ENCODE results near the gene RTL1. TPM values are rescaled to one million over a fixed set of nuclear protein-coding genes. Genes with fewer than 3 reads are reported as not detected.

RTL1 gene
- total RNA-seq, 2 donors from 2014 or later: not detected

DNA sequence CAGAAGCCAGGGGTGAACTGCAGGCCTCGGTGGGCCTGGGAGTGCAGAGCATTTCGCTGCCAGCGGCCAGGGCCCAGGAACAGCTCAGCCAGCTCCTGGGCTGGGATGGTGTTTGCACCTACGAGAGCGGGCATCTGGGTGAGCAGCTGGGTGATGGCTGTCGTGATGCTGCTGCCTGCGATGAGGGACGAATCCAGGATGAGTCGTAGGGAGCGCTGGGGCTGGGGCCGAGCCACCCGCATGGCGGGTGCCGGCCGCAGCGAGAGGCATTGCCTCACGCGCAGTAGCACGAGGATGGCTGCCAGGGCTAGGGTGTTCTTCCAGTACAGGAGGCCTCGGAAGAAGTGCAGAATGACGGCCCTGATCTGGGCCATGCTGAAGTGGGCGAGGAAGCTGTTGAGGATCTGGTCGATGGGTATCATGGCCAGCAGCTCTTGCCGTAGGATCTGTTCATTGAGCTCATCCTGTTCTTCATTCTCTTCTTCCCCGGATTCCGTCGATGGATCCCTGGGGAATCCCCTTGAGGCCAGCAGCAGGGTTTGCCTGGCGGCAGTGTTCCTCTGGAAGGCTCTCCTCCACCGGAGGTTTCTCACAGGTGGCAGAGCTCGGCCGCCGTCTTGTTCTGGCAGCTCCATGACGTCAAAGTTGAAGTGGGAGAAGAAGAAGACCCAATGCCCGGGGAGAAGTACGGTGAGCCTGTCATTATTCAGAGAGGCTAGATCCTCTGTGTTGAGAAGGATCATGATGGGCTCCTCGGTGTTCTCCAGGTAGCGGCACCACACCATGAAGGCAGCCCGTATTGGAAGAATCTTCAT lies 22.1 kb downstream of the RTL1 start:
- DNase-seq (ENCODE audit: low spot score) (no peak), ATAC-seq (ENCODE audit: insufficient number of reproducible peaks, low FRiP score, low read depth) (no peak)

DNA sequence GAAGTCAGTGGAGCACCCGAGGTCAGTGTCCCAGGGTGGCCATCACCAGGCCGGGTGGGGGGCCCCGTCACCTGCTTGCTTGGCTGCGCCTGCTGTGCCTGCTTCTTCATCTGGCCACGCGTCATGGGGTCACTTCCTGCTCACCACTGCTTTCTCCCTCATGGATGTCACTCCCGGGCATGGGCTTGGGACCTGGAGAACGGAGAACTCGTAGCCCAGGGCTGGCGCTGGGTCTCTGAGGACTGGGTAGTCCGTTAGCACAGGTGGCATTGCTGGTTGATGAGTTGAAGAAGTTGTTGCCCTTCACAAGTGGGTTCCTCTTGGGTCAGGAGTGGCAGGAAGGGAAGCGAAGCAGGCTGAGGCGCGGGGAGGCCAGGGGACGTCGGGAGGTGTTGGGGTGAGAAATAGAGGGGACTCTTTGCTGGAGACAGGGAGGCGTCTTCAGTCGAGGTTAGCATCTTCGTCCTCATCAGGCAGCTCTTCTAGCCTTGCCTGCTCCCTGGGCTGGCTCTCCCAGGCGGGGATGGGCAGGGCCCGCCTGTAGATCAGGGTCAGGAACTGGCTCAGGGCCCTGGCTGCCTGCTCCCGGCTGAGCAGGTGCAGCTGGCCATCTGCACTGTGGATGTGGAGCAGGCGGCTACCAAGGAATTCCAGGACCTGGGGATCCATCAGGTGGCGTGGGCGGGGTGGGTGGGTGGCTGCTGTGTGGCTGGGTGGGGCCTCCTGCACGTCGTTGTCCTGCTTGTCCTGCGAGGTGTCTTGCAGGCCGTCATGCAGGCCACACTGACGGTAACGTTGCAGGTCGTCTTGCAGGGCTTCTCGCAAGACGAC lies 23.0 kb downstream of the RTL1 start:
- no peak overlapping the region for H3K4me3 ChIP-seq
- ATAC-seq (ENCODE audit: insufficient number of reproducible peaks, low FRiP score, low read depth) (no peak), DNase-seq (ENCODE audit: low spot score) (no peak)
- H3K27ac ChIP-seq: no peak overlapping the region
- H3K9me3 ChIP-seq: no peaks in the 10 kb centered on the region
- H3K4me1 ChIP-seq (ENCODE audit: control insufficient read depth in 1 of 2, low read depth in 2 of 2): no peaks in the 10 kb centered on the region
- H3K27me3 ChIP-seq (replicated peaks; ENCODE audit: insufficient read depth): no peaks in the 10 kb centered on the region
- no peaks in the 10 kb centered on the region for H3K36me3 ChIP-seq
- TF ChIP-seq, protein P1, sequence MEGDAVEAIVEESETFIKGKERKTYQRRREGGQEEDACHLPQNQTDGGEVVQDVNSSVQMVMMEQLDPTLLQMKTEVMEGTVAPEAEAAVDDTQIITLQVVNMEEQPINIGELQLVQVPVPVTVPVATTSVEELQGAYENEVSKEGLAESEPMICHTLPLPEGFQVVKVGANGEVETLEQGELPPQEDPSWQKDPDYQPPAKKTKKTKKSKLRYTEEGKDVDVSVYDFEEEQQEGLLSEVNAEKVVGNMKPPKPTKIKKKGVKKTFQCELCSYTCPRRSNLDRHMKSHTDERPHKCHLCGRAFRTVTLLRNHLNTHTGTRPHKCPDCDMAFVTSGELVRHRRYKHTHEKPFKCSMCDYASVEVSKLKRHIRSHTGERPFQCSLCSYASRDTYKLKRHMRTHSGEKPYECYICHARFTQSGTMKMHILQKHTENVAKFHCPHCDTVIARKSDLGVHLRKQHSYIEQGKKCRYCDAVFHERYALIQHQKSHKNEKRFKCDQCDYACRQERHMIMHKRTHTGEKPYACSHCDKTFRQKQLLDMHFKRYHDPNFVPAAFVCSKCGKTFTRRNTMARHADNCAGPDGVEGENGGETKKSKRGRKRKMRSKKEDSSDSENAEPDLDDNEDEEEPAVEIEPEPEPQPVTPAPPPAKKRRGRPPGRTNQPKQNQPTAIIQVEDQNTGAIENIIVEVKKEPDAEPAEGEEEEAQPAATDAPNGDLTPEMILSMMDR (IDR thresholded peaks at IDR 0.05): no peak

More for the DNA sequence above, 22.1 kb downstream of the RTL1 start:
- Histone ChIP-seq H3K4me1 (ENCODE audit: control insufficient read depth in 1 of 2, low read depth in 2 of 2) (no peaks in the 10 kb centered on the region), H3K9me3 (no peaks in the 10 kb centered on the region), H3K27me3 (replicated peaks; ENCODE audit: insufficient read depth) (no peaks in the 10 kb centered on the region), H3K27ac (no peak overlapping the region), H3K4me3 (no peak overlapping the region), H3K36me3 (no peaks in the 10 kb centered on the region)
- TF ChIP-seq, protein P1 (IDR thresholded peaks at IDR 0.05): no peak

GRCh38 chr14:100879782-100880181 lies 23.7 kb downstream of the RTL1 start:
- Histone ChIP-seq H3K27ac (no peak overlapping the region), H3K27me3 (replicated peaks; ENCODE audit: insufficient read depth) (no peaks in the 10 kb centered on the region), H3K4me3 (no peak overlapping the region), H3K4me1 (ENCODE audit: control insufficient read depth in 1 of 2, low read depth in 2 of 2) (no peaks in the 10 kb centered on the region), H3K36me3 (no peaks in the 10 kb centered on the region), H3K9me3 (no peaks in the 10 kb centered on the region)
- no peak for ATAC-seq (ENCODE audit: insufficient number of reproducible peaks, low FRiP score, low read depth)
- TF ChIP-seq, protein P1 (IDR thresholded peaks at IDR 0.05): no peak
- DNase-seq (ENCODE audit: low spot score): no peak

GRCh38 chr14:100879194-100879593 lies 24.3 kb downstream of the RTL1 start:
- Histone ChIP-seq H3K27me3 (replicated peaks; ENCODE audit: insufficient read depth) (no peaks in the 10 kb centered on the region), H3K4me1 (ENCODE audit: control insufficient read depth in 1 of 2, low read depth in 2 of 2) (no peaks in the 10 kb centered on the region), H3K27ac (no peak overlapping the region), H3K9me3 (no peaks in the 10 kb centered on the region), H3K36me3 (no peaks in the 10 kb centered on the region), H3K4me3 (no peak overlapping the region)
- ATAC-seq (ENCODE audit: insufficient number of reproducible peaks, low FRiP score, low read depth): no peak
- no peak for DNase-seq (ENCODE audit: low spot score)
- TF ChIP-seq, protein P1 (IDR thresholded peaks at IDR 0.05): no peak

All from thoracic aorta (tissue), 2 donors.